ENCODE measurements around the gene SLC25A26.
A peak's percentile ranks its signal among the peaks of the same experiment; 100 is the strongest.
"Not testable (repeated sequence)": the region's sequence is repeated elsewhere in the genome, so short reads cannot be mapped to it uniquely, and the experiment has no call there.

The SLC25A26 gene

GRCh38 chr3:66220602-66221377, at the start of gene SLC25A26:
Gene SLC25A26 (plus strand): TSS chr3:66221001. CDS start chr3:66221095, 94 bp downstream.
- DNase-seq (ENCODE audit: low read depth in 2 of 2) = peak; percentile 94 to 95

- DNase-seq (ENCODE audit: low read depth in 2 of 2) = no peak
Measured at GRCh38 chr3:66172394-66172793, 48.4 kb upstream of the SLC25A26 start.

GRCh38 chr3:66177026-66177425, 43.8 kb upstream of the SLC25A26 start:
- DNase-seq (ENCODE audit: low read depth in 2 of 2) = no peak

- no peak for DNase-seq (ENCODE audit: low read depth in 2 of 2)
Measured at GRCh38 chr3:66178206-66178605, 42.6 kb upstream of the SLC25A26 start.

GRCh38 chr3:66179793-66180192, 41.0 kb upstream of the SLC25A26 start:
- DNase-seq (ENCODE audit: low read depth in 2 of 2) = no peak

GRCh38 chr3:66181764-66182163, 39.0 kb upstream of the SLC25A26 start:
- DNase-seq (ENCODE audit: low read depth in 2 of 2) = no peak

GRCh38 chr3:66182246-66182645, 38.6 kb upstream of the SLC25A26 start:
- DNase-seq (ENCODE audit: low read depth in 2 of 2) = no peak

GRCh38 chr3:66186545-66186944, 34.3 kb upstream of the SLC25A26 start:
- no peak for DNase-seq (ENCODE audit: low read depth in 2 of 2)

- DNase-seq (ENCODE audit: low read depth in 2 of 2) = no peak
Measured at GRCh38 chr3:66195347-66195783, 25.4 kb upstream of the SLC25A26 start.

GRCh38 chr3:66196633-66197032, 24.2 kb upstream of the SLC25A26 start:
- no peak for DNase-seq (ENCODE audit: low read depth in 2 of 2)

- DNase-seq (ENCODE audit: low read depth in 2 of 2) = no peak
Measured at GRCh38 chr3:66198437-66199088, 22.2 kb upstream of the SLC25A26 start.

- DNase-seq (ENCODE audit: low read depth in 2 of 2) = no peak
Measured at GRCh38 chr3:66199089-66199473, 21.7 kb upstream of the SLC25A26 start.

- no peak for DNase-seq (ENCODE audit: low read depth in 2 of 2)
Measured at GRCh38 chr3:66200147-66200546, 20.7 kb upstream of the SLC25A26 start.

- no peak for DNase-seq (ENCODE audit: low read depth in 2 of 2)
Measured at GRCh38 chr3:66200786-66201185, 20.0 kb upstream of the SLC25A26 start.

- DNase-seq (ENCODE audit: low read depth in 2 of 2) = no peak
Measured at GRCh38 chr3:66203275-66203674, 17.5 kb upstream of the SLC25A26 start.

GRCh38 chr3:66206806-66207205, 14.0 kb upstream of the SLC25A26 start:
- DNase-seq (ENCODE audit: low read depth in 2 of 2) = no peak

GRCh38 chr3:66208189-66208588, 12.6 kb upstream of the SLC25A26 start:
- no peak for DNase-seq (ENCODE audit: low read depth in 2 of 2)

- DNase-seq (ENCODE audit: low read depth in 2 of 2) = no peak
Measured at GRCh38 chr3:66210687-66211295, 10.0 kb upstream of the SLC25A26 start.

- DNase-seq (ENCODE audit: low read depth in 2 of 2) = no peak
Measured at GRCh38 chr3:66211779-66212178, 9.0 kb upstream of the SLC25A26 start.

GRCh38 chr3:66215106-66215505, 5.7 kb upstream of the SLC25A26 start:
- no peak for DNase-seq (ENCODE audit: low read depth in 2 of 2)

GRCh38 chr3:66220066-66220465, 735 bp upstream of the SLC25A26 start:
- no peak for DNase-seq (ENCODE audit: low read depth in 2 of 2)

GRCh38 chr3:66224220-66224619, 3.4 kb downstream of the SLC25A26 start:
- DNase-seq (ENCODE audit: low read depth in 2 of 2) = no peak

GRCh38 chr3:66226093-66226492, 5.3 kb downstream of the SLC25A26 start:
- DNase-seq (ENCODE audit: low read depth in 2 of 2) = not testable (repeated sequence)
